Ovary (tissue), 9 donors: ENCODE measurements around the gene OSBPL9. TPM values are rescaled to one million over a fixed set of nuclear protein-coding genes. Genes with fewer than 3 reads are reported as not detected.

Source experiments
- DNase-seq, 5 donors: peaks; one replicate each; pipeline ENCODE4 v3.0.0-alpha.2; 2019 to 2020
- H3K27ac ChIP-seq, 2 donors: fragments of 200-600 bp; one replicate each; pipeline versions ENCODE4 v1.5.1 to v1.8.0; 2019 to 2022
- H3K27me3 ChIP-seq: fragments of 200-600 bp; one replicate; pipeline ENCODE4 v1.8.0; 2022
- H3K36me3 ChIP-seq: fragments of 200-600 bp; sonication (generic); one replicate; pipeline ENCODE4 v1.5.1; 2019
- H3K4me1 ChIP-seq: one replicate; pipeline ENCODE4 v1.8.1; 2013; ENCODE audit warnings: mild to moderate bottlenecking, moderate library complexity; ENCODE audit not compliant: insufficient read depth
- H3K4me3 ChIP-seq: fragments of 200-600 bp; sonication (generic); one replicate; pipeline ENCODE4 v1.5.1; 2017
- H3K9me3 ChIP-seq, 2 donors: fragments of 200-600 bp in 1 of 2; sonication (generic) in 1 of 2; one replicate each; pipeline versions ENCODE4 v1.5.1 to v1.8.1; 2013 to 2019; ENCODE audit warnings: mild to moderate bottlenecking in 1 of 2, moderate library complexity in 1 of 2
- EP300 ChIP-seq: sonication (generic); formaldehyde crosslinking; IDR thresholded peaks from one replicate; pipeline ENCODE4 v1.6.1; 2017; ENCODE audit warnings: antibody characterized with exemption
- POLR2A ChIP-seq: fragments of 450-650 bp; IDR thresholded peaks from one replicate; pipeline ENCODE4 v1.6.1; 2017; ENCODE audit warnings: antibody characterized with exemption, mild to moderate bottlenecking, moderate library complexity
- WGBS, 3 donors: extraction: QIAGEN DNeasy Blood & Tissue Kit in 1 of 3; methylation state at CpG; one replicate each; pipeline versions ENCODE4 v1.1.5 to v1.1.7; 2013 to 2017; 5-methylcytosine and 5-hydroxymethylcytosine counted together
- intact Hi-C, 4 donors: fragments of 100-400 bp; cut with DNase I; formaldehyde crosslinking; loops; one replicate each; pipeline versions ENCODE4 v1.11.0 to v1.15.1; 2022 to 2023
- polyA plus RNA-seq, 2 donors: library from polyadenylated mRNA; stranded (reverse); fragments of 200-250 nt in 1 of 2; fragments of 350-450 nt in 1 of 2; fragmentation: Illumina TruSeq in 1 of 2; extraction: RNeasy Lipid Tissue Mini Kit (QIAGEN cat#74804) in 1 of 2; gene quantifications; one replicate each; pipeline ENCODE4 v1.2.3, GENCODE V29; 2013 to 2014
- total RNA-seq, 7 donors: library from RNA; depleted of rRNA in 2 of 7; stranded (reverse); fragments of >200 nt in 2 of 7; fragmentation: NEBNext Ultra II Directional in 3 of 7; extraction: Animal tissue kit (Norgen Biotek cat#: 25700) in 3 of 7; gene quantifications; one replicate each; pipeline versions ENCODE4 v1.1.0 to v1.2.4, GENCODE V29; 2016 to 2023
- TF ChIP-seq, protein P1 (sequence below), 3 donors: fragments of 450-650 bp in 2 of 3; fragments of 200-600 bp in 1 of 3; IDR thresholded peaks; one replicate each; pipeline versions ENCODE4 v1.5.1 to v1.8.0; 2016 to 2022; ENCODE audit warnings: antibody characterized with exemption in 3 of 3, mild to moderate bottlenecking in 1 of 3
- donor health status: DM: no; HTN: no; CAD: no; lungs with moderate emphysema.
- donor health status: DM: no; HTN: no; CAD: no.
- donor health status: Bipolar disorder and iron deficiency.
- donor health status: DM: yes; HTN: yes; CAD: no.
- donor health status: DM: no; HTN: no; CAD: no.
- donor health status: DM: yes; HTN: yes; CAD: no.

The OSBPL9 gene
- total and polyA plus RNA-seq, 9 donors, result 53.1 to 92.4 (median 72.6) TPM

DNA sequence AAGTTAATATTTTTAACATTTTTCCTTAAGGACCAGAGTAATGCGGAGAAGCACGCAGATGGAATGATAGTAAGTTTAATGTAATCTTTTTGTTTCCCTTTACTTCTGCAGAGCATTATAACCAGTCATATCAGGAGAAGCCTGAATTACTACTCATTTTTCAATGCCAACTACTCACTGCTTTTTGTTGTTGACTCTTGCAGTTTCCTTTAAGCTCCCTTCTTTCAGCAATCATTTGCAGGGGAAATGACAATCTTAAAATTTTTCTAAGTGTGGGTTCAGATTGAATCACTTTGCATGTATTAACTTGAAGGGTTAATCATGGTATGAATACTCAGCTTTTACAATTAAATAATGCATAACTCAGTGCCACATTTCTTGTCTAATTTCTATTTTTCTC is 139.4 kb downstream of the OSBPL9 start:
- WGBS, 3 donors, result 84 to 93% (median 89%) methylated on average over 2 of the region's 2 CpGs
- Histone ChIP-seq H3K27ac (no peak overlapping the region), H3K4me3 (no peak overlapping the region), H3K9me3 (no peaks in the 10 kb centered on the region), H3K27me3 (no peaks in the 10 kb centered on the region), H3K4me1 (no peaks in the 10 kb centered on the region), H3K36me3 (no peaks in the 10 kb centered on the region)
- DNase-seq, result no peak
- TF ChIP-seq, protein P1, sequence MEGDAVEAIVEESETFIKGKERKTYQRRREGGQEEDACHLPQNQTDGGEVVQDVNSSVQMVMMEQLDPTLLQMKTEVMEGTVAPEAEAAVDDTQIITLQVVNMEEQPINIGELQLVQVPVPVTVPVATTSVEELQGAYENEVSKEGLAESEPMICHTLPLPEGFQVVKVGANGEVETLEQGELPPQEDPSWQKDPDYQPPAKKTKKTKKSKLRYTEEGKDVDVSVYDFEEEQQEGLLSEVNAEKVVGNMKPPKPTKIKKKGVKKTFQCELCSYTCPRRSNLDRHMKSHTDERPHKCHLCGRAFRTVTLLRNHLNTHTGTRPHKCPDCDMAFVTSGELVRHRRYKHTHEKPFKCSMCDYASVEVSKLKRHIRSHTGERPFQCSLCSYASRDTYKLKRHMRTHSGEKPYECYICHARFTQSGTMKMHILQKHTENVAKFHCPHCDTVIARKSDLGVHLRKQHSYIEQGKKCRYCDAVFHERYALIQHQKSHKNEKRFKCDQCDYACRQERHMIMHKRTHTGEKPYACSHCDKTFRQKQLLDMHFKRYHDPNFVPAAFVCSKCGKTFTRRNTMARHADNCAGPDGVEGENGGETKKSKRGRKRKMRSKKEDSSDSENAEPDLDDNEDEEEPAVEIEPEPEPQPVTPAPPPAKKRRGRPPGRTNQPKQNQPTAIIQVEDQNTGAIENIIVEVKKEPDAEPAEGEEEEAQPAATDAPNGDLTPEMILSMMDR (IDR thresholded peaks at IDR 0.05), result no peak
- TF ChIP-seq POLR2A, result no peak
- no peak for TF ChIP-seq EP300
- intact Hi-C loops, result no loop called here

GRCh38 chr1:51758310-51758709 is 141.4 kb downstream of the OSBPL9 start:
- DNase-seq, result no peak
- Histone ChIP-seq H3K36me3 (no peaks in the 10 kb centered on the region), H3K4me3 (no peak overlapping the region), H3K27me3 (no peaks in the 10 kb centered on the region), H3K4me1 (no peaks in the 10 kb centered on the region), H3K9me3 (no peaks in the 10 kb centered on the region), H3K27ac (no peak overlapping the region)
- TF ChIP-seq, protein P1 (IDR thresholded peaks at IDR 0.05), result no peak
- TF ChIP-seq EP300 (no peak), POLR2A (no peak)
- 24 to 59% (median 39%) methylated on average over 4 of the region's 4 CpGs for WGBS, 3 donors
- intact Hi-C loops, result no loop called here

- DNase-seq, result no peak
- WGBS, 3 donors, result 78 to 82% (median 80%) methylated on average over 3 of the region's 3 CpGs
- no peak for TF ChIP-seq EP300
- TF ChIP-seq, protein P1 (IDR thresholded peaks at IDR 0.05), result no peak
- no peak for TF ChIP-seq POLR2A
- H3K4me1 ChIP-seq, result no peaks in the 10 kb centered on the region
- H3K36me3 ChIP-seq, result no peaks in the 10 kb centered on the region
- no peak overlapping the region for H3K27ac ChIP-seq
- no peak overlapping the region for H3K4me3 ChIP-seq
- intact Hi-C loops, result loop anchor here (10.0 kb wide), 2 partner anchors 136 to 146 kb away; partner anchors contain the start of gene OSBPL9 (in 1 of the 4)
- H3K27me3 ChIP-seq, result no peaks in the 10 kb centered on the region
- no peaks in the 10 kb centered on the region for H3K9me3 ChIP-seq
Observed at GRCh38 chr1:51760872-51761271, 144.0 kb downstream of the OSBPL9 start.

GRCh38 chr1:51761351-51761750 is 144.5 kb downstream of the OSBPL9 start:
- Histone ChIP-seq H3K9me3 (no peaks in the 10 kb centered on the region), H3K36me3 (no peaks in the 10 kb centered on the region), H3K4me1 (no peaks in the 10 kb centered on the region), H3K27ac (no peak overlapping the region), H3K27me3 (no peaks in the 10 kb centered on the region), H3K4me3 (no peak overlapping the region)
- 98 to 100% (median 100%) methylated on average over 1 of the region's 1 CpG for WGBS, 3 donors
- DNase-seq, result no peak
- intact Hi-C loops, result loop anchor here (10.0 kb wide), 2 partner anchors 137 to 147 kb away; partner anchors contain the start of gene OSBPL9 (in 1 of the 4)
- TF ChIP-seq POLR2A, result no peak
- TF ChIP-seq, protein P1 (IDR thresholded peaks at IDR 0.05), result no peak
